Neuronal stem cell (in vitro differentiated cells): Measurements from ENCODE around the gene TUBA4A.
A peak's percentile ranks its signal among the peaks of the same experiment; 100 is the strongest.

Experiments
- DNase-seq: peaks from one replicate; pipeline ENCODE4 v3.0.0-alpha.2; 2013; ENCODE audit warnings: low spot score
- H2AFZ ChIP-seq: one replicate; pipeline ENCODE4 v1.6.1; 2013; ENCODE audit warnings: mild to moderate bottlenecking, low read length, inconsistent platforms
- H2AK5ac ChIP-seq: 2 replicates; pipeline ENCODE4 v1.6.1; 2013; ENCODE audit warnings: low read depth, mild to moderate bottlenecking, inconsistent platforms, low read length, moderate library complexity, mixed read lengths
- H2BK120ac ChIP-seq: 2 replicates; pipeline ENCODE4 v1.6.1; 2013; ENCODE audit warnings: low read depth, mild to moderate bottlenecking, inconsistent platforms, low read length, moderate library complexity, mixed read lengths
- H2BK12ac ChIP-seq: one replicate; pipeline ENCODE4 v1.6.1; 2013; ENCODE audit warnings: low read length, inconsistent platforms
- H2BK15ac ChIP-seq: 2 replicates; pipeline ENCODE4 v1.6.1; 2013; ENCODE audit warnings: mild to moderate bottlenecking, low read length, inconsistent platforms, mixed read lengths
- H2BK5ac ChIP-seq: one replicate; pipeline ENCODE4 v1.6.1; 2013; ENCODE audit warnings: inconsistent platforms, mild to moderate bottlenecking, low read length, moderate library complexity
- H3K14ac ChIP-seq: one replicate; pipeline ENCODE4 v1.6.1; 2013; ENCODE audit warnings: low read length, inconsistent platforms
- H3K18ac ChIP-seq: 2 replicates; pipeline ENCODE4 v1.6.1; 2013; ENCODE audit warnings: low read length, inconsistent platforms
- H3K23ac ChIP-seq: 2 replicates; pipeline ENCODE4 v1.6.1; 2013; ENCODE audit warnings: low read depth, mild to moderate bottlenecking, mixed read lengths, low read length, inconsistent platforms; ENCODE audit not compliant: poor library complexity
- H3K27ac ChIP-seq: replicated peaks from 3 replicates; pipeline ENCODE4 v1.5.1; 2013; ENCODE audit warnings: low read length, inconsistent platforms
- H3K27me3 ChIP-seq, 3 experiments: 2 replicates each; pipeline ENCODE4 v1.6.1; 2013; ENCODE audit warnings: low read length in 3 of 3, mild to moderate bottlenecking in 2 of 3, inconsistent platforms in 1 of 3, low read depth in 1 of 3, mixed read lengths in 1 of 3, moderate library complexity in 1 of 3; ENCODE audit not compliant: control insufficient read depth in 3 of 3, insufficient read depth in 3 of 3
- H3K36me3 ChIP-seq, 2 donors: replicated peaks in 1 of 2; 2 replicates each; pipeline ENCODE4 v1.6.1; 2013; ENCODE audit warnings: low read length in 2 of 2; ENCODE audit not compliant: control insufficient read depth in 2 of 2, insufficient read depth in 2 of 2
- H3K4ac ChIP-seq: 2 replicates; pipeline ENCODE4 v1.6.1; 2013; ENCODE audit warnings: inconsistent platforms, mild to moderate bottlenecking, low read length, moderate library complexity
- H3K4me1 ChIP-seq, 2 donors: 1 replicate in 1 of 2; 2 replicates in 1 of 2; pipeline ENCODE4 v1.6.1; 2013; ENCODE audit warnings: low read length in 2 of 2, low read depth in 1 of 2; ENCODE audit not compliant: control insufficient read depth in 2 of 2, insufficient read depth in 1 of 2
- H3K4me2 ChIP-seq: one replicate; pipeline ENCODE4 v1.6.1; 2013; ENCODE audit warnings: mild to moderate bottlenecking, low read length, inconsistent platforms; ENCODE audit not compliant: insufficient read depth, poor library complexity, severe bottlenecking
- H3K4me3 ChIP-seq, 2 donors: 2 replicates each; pipeline ENCODE4 v1.5.1; 2013; ENCODE audit warnings: low read length in 2 of 2, mild to moderate bottlenecking in 2 of 2, inconsistent platforms in 1 of 2, moderate library complexity in 1 of 2
- H3K79me1 ChIP-seq: one replicate; pipeline ENCODE4 v1.6.1; 2013; ENCODE audit warnings: low read depth, mild to moderate bottlenecking, inconsistent platforms, low read length, moderate library complexity
- H3K9ac ChIP-seq: one replicate; pipeline ENCODE4 v1.6.1; 2013; ENCODE audit warnings: mild to moderate bottlenecking, low read depth, low read length, inconsistent platforms; ENCODE audit not compliant: poor library complexity
- H3K9me3 ChIP-seq, 2 donors: replicated peaks in 1 of 2; 2 replicates each; pipeline versions ENCODE3 to v1.6.1; 2013; ENCODE audit warnings: low read length in 2 of 2, mild to moderate bottlenecking in 2 of 2, inconsistent platforms in 1 of 2, low read depth in 1 of 2, mixed read lengths in 1 of 2, moderate library complexity in 1 of 2; ENCODE audit not compliant: control insufficient read depth in 2 of 2, insufficient read depth in 1 of 2
- H4K8ac ChIP-seq: one replicate; pipeline ENCODE4 v1.6.1; 2013; ENCODE audit warnings: low read depth, mild to moderate bottlenecking, inconsistent platforms, low read length, moderate library complexity
- H4K91ac ChIP-seq: one replicate; pipeline ENCODE4 v1.6.1; 2013; ENCODE audit warnings: low read length, low read depth, mild to moderate bottlenecking, inconsistent platforms; ENCODE audit not compliant: poor library complexity
- WGBS, 2 donors: extraction: QIAGEN DNeasy Blood & Tissue Kit; methylation state at CpG; one replicate each; pipeline ENCODE4 v1.1.7; 2013; ENCODE audit warnings: missing lambda C conversion rate in 2 of 2, mixed read lengths in 1 of 2; ENCODE audit not compliant: insufficient read length in 2 of 2, insufficient replicate concordance in 1 of 2; ENCODE audit errors: extremely low coverage in 2 of 2; 5-methylcytosine and 5-hydroxymethylcytosine counted together

TUBA4A gene

GRCh38 chr2:219291394-219291793 lies 37.7 kb upstream of the TUBA4A start:
- H2BK15ac ChIP-seq, result no peak overlapping the region
- peaks cover 7 to 8% of the 10 kb centered on the region in 2 donors for H3K4me1 ChIP-seq
- no peaks in the 10 kb centered on the region for H3K36me3 ChIP-seq
- no peak overlapping the region for H3K27ac ChIP-seq
- no peak overlapping the region for H3K4me2 ChIP-seq
- no peak overlapping the region for H4K8ac ChIP-seq
- no peak overlapping the region for H3K18ac ChIP-seq
- H3K9me3 ChIP-seq, result peaks cover 0 to 2% of the 10 kb centered on the region in 2 donors
- H3K79me1 ChIP-seq, result peaks cover 2% of the 10 kb centered on the region
- H2BK12ac ChIP-seq, result no peak overlapping the region
- H3K9ac ChIP-seq, result no peak overlapping the region
- H4K91ac ChIP-seq, result no peak overlapping the region
- no peak for DNase-seq
- H3K4me3 ChIP-seq, result no peak overlapping the region
- no peak overlapping the region for H3K4ac ChIP-seq
- H2AFZ ChIP-seq, result no peak overlapping the region
- H2BK120ac ChIP-seq, result no peak overlapping the region
- WGBS, 2 donors, result no CpG with 5 or more reads among the region's 7 CpGs
- H3K23ac ChIP-seq, result no peak overlapping the region
- H3K14ac ChIP-seq, result no peak overlapping the region
- peaks cover 0 to 10% (median 0%) of the 10 kb centered on the region in 3 experiments for H3K27me3 ChIP-seq
- no peak overlapping the region for H2BK5ac ChIP-seq
- no peak overlapping the region for H2AK5ac ChIP-seq

- H4K8ac ChIP-seq, result no peak overlapping the region
- peak overlapping the region; percentile 66 for H3K9ac ChIP-seq
- H2AK5ac ChIP-seq, result peak overlapping the region; percentile 74
- no peak overlapping the region for H3K14ac ChIP-seq
- no peak overlapping the region for H2AFZ ChIP-seq
- H3K23ac ChIP-seq, result no peak overlapping the region
- peak overlapping the region; percentile 93 for H2BK15ac ChIP-seq
- no peaks in the 10 kb centered on the region for H3K36me3 ChIP-seq
- peaks cover 0 to 10% (median 0%) of the 10 kb centered on the region in 3 experiments for H3K27me3 ChIP-seq
- peaks cover 9 to 10% of the 10 kb centered on the region in 2 donors for H3K4me1 ChIP-seq
- H3K4me3 ChIP-seq, result no peak overlapping the region
- no peak overlapping the region for H3K27ac ChIP-seq
- H3K9me3 ChIP-seq, result peaks cover 0 to 2% of the 10 kb centered on the region in 2 donors
- peak overlapping the region; percentile 40 for H2BK120ac ChIP-seq
- DNase-seq, result no peak
- no CpG with 5 or more reads among the region's 16 CpGs for WGBS, 2 donors
- H3K4me2 ChIP-seq, result no peak overlapping the region
- no peak overlapping the region for H3K4ac ChIP-seq
- H3K79me1 ChIP-seq, result peaks cover 3% of the 10 kb centered on the region
- no peak overlapping the region for H2BK12ac ChIP-seq
- no peak overlapping the region for H2BK5ac ChIP-seq
- no peak overlapping the region for H4K91ac ChIP-seq
- H3K18ac ChIP-seq, result peak overlapping the region; percentile 71
Observed at GRCh38 chr2:219290381-219291171, 36.9 kb upstream of the TUBA4A start.

GRCh38 chr2:219289537-219290361 lies 36.0 kb upstream of the TUBA4A start:
- Histone ChIP-seq H3K27ac (no peak overlapping the region), H4K91ac (no peak overlapping the region), H3K27me3 (peaks cover 0 to 10% (median 0%) of the 10 kb centered on the region in 3 experiments), H2BK5ac (no peak overlapping the region), H3K4me3 (no peak overlapping the region), H2AFZ (no peak overlapping the region), H3K4me2 (no peak overlapping the region), H3K14ac (no peak overlapping the region), H3K9me3 (peaks cover 0 to 2% of the 10 kb centered on the region in 2 donors), H3K9ac (peak overlapping the region; percentile 66), H2BK120ac (peak overlapping the region; percentile 40), H4K8ac (peak overlapping the region; percentile 53), H2BK15ac (peak overlapping the region; percentile 93), H3K4ac (peak overlapping the region; percentile 70), H2AK5ac (peak overlapping the region; percentile 74), H3K36me3 (peaks cover under 1 to 1% of the 10 kb centered on the region in 2 donors), H2BK12ac (no peak overlapping the region), H3K79me1 (peaks cover 7% of the 10 kb centered on the region), H3K4me1 (peaks cover 7 to 10% of the 10 kb centered on the region in 2 donors), H3K23ac (no peak overlapping the region), H3K18ac (peak overlapping the region; percentile 71)
- DNase-seq, result no peak
- WGBS, 2 donors, result no CpG with 5 or more reads among the region's 16 CpGs

- no peak overlapping the region for H2AFZ ChIP-seq
- WGBS, 2 donors, result no CpG with 5 or more reads among the region's 6 CpGs
- H2BK12ac ChIP-seq, result no peak overlapping the region
- no peak overlapping the region for H4K8ac ChIP-seq
- H4K91ac ChIP-seq, result no peak overlapping the region
- H3K4me3 ChIP-seq, result no peak overlapping the region
- no peak overlapping the region for H2BK120ac ChIP-seq
- H3K4me1 ChIP-seq, result peaks cover 7 to 8% of the 10 kb centered on the region in 2 donors
- H3K14ac ChIP-seq, result no peak overlapping the region
- H2BK5ac ChIP-seq, result no peak overlapping the region
- H3K9ac ChIP-seq, result no peak overlapping the region
- H2BK15ac ChIP-seq, result no peak overlapping the region
- peaks cover 0 to 2% of the 10 kb centered on the region in 2 donors for H3K9me3 ChIP-seq
- no peak overlapping the region for H3K23ac ChIP-seq
- H3K36me3 ChIP-seq, result peaks cover 3 to 7% of the 10 kb centered on the region in 2 donors
- H3K79me1 ChIP-seq, result peaks cover 7% of the 10 kb centered on the region
- no peak for DNase-seq
- H3K27ac ChIP-seq, result no peak overlapping the region
- H3K27me3 ChIP-seq, result peaks cover 0 to 10% (median 0%) of the 10 kb centered on the region in 3 experiments
- no peak overlapping the region for H3K4ac ChIP-seq
- peak overlapping the region; percentile 9 for H3K18ac ChIP-seq
- no peak overlapping the region for H2AK5ac ChIP-seq
- no peak overlapping the region for H3K4me2 ChIP-seq
Observed at GRCh38 chr2:219289195-219289536, 35.4 kb upstream of the TUBA4A start.
